Liver (tissue), 3 donors: ENCODE results near the gene HIP1R.

Experiments used
- ATF3 ChIP-seq: IDR thresholded peaks from 2 replicates; pipeline ENCODE4 v1.6.1; 2016; ENCODE audit warnings: antibody characterized with exemption
- CTCF ChIP-seq: fragments of 150-350 bp; IDR thresholded peaks from 2 replicates; pipeline ENCODE4 v1.5.1; 2017; ENCODE audit warnings: improper control_type of control experiment, low read depth, low read length; ENCODE audit not compliant: missing input control
- EGR1 ChIP-seq, 2 donors: IDR thresholded peaks; 2 replicates each; pipeline ENCODE4 v1.6.1; 2016 to 2018; ENCODE audit warnings: antibody characterized with exemption in 2 of 2, low read depth in 2 of 2
- FOXA1 ChIP-seq: IDR thresholded peaks from 2 replicates; pipeline ENCODE4 v1.6.1; 2016; ENCODE audit warnings: antibody characterized with exemption
- GABPA ChIP-seq, 2 donors: IDR thresholded peaks in 1 of 2; conservative IDR thresholded peaks in 1 of 2; 2 replicates each; pipeline ENCODE4 v1.6.1; 2016; ENCODE audit warnings: antibody characterized with exemption in 2 of 2, mild to moderate bottlenecking in 1 of 2, moderate library complexity in 1 of 2
- HNF4G ChIP-seq: IDR thresholded peaks from 2 replicates; pipeline ENCODE4 v1.6.1; 2016; ENCODE audit warnings: antibody characterized with exemption
- JUND ChIP-seq, 2 donors: IDR thresholded peaks; 2 replicates each; pipeline ENCODE4 v1.6.1; 2016; ENCODE audit warnings: antibody characterized with exemption in 2 of 2
- MAX ChIP-seq: IDR thresholded peaks from 2 replicates; pipeline ENCODE4 v1.6.1; 2016; ENCODE audit warnings: antibody characterized with exemption
- RAD21 ChIP-seq, 2 donors: IDR thresholded peaks; 2 replicates each; pipeline ENCODE4 v1.6.1; 2016; ENCODE audit warnings: antibody characterized with exemption in 2 of 2, mild to moderate bottlenecking in 2 of 2
- REST ChIP-seq: IDR thresholded peaks from 2 replicates; pipeline ENCODE4 v1.6.1; 2016; ENCODE audit warnings: antibody characterized with exemption, mild to moderate bottlenecking
- SP1 ChIP-seq: IDR thresholded peaks from 2 replicates; pipeline ENCODE4 v1.6.1; 2018; ENCODE audit warnings: antibody characterized with exemption, mild to moderate bottlenecking
- TAF1 ChIP-seq: conservative IDR thresholded peaks from 2 replicates; pipeline ENCODE4 v1.6.1; 2016; ENCODE audit warnings: antibody characterized with exemption, mild to moderate bottlenecking
- YY1 ChIP-seq: IDR thresholded peaks from 2 replicates; pipeline ENCODE4 v1.6.1; 2016; ENCODE audit warnings: antibody characterized with exemption, mild to moderate bottlenecking
- donor health status: healthy.
- donor health status: healthy.

- TF ChIP-seq CTCF (no peak), MAX (no peak), FOXA1 (no peak), RAD21 (IDR thresholded peaks at IDR 0.05) (no peak), ATF3 (no peak), GABPA (IDR thresholded peaks at IDR 0.05 in 1 of 2, conservative IDR thresholded peaks at IDR 0.05 in 1 of 2) (no peak), TAF1 (no peak), YY1 (no peak), JUND (IDR thresholded peaks at IDR 0.05) (no peak), SP1 (no peak), REST (no peak), EGR1 (IDR thresholded peaks at IDR 0.05; ENCODE audit: low read depth in 2 of 2) (no peak), HNF4G (no peak)
Observed at GRCh38 chr12:122854554-122854953, 19.3 kb downstream of the HIP1R start.
